Measurements from ENCODE around the gene NYAP2. TPM values are rescaled to one million over a fixed set of nuclear protein-coding genes. Genes with fewer than 3 reads are reported as not detected.
A peak's percentile ranks its signal among the peaks of the same experiment; 100 is the strongest.

NYAP2 gene
- total RNA-seq, 1 donor from 2014 or later, result 0.14 TPM

DNA sequence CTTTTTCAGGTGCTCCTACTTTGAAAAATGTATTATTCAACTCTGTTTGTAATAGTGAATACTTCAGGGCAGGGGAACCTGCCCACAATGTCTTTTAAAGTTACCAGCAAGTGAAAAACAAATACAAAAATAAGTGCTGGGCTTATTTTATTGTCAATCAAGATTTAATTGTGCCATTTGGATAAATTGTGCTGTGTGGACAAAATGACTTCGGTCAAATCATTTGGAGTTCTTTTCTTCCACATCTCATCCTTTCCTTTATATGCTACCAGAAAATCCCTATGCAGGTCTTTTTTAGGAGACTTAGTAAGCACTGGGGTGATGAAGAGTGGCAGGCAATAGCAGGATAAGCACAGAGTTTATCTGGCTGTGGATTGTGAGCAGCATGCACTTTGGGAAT is 63.9 kb downstream of the NYAP2 start:
- no peaks in the 10 kb centered on the region for H3K9me3 Mint-ChIP-seq (ENCODE audit: unreplicated experiment)

GRCh38 chr2:225464346-225465025 is 65.0 kb downstream of the NYAP2 start:
- no peak overlapping the region for H3K27ac Mint-ChIP-seq (ENCODE audit: unreplicated experiment)
- Histone ChIP-seq H3K9me3 (ENCODE audit: insufficient read depth, low read depth, low read length) (no peaks in the 10 kb centered on the region), H3K9ac (ENCODE audit: low read length) (no peak overlapping the region), H3K4me2 (ENCODE audit: low read length) (no peak overlapping the region), H2AFZ (ENCODE audit: low read depth, low read length) (no peak overlapping the region), H3K27ac (ENCODE audit: low read depth, low read length) (no peak overlapping the region), H3K4me3 (ENCODE audit: insufficient read depth, low read depth, low read length) (no peak overlapping the region), H4K20me1 (ENCODE audit: insufficient read depth, low read length) (no peaks in the 10 kb centered on the region), H3K79me2 (ENCODE audit: insufficient read depth, low read length) (no peaks in the 10 kb centered on the region), H3K27me3 (ENCODE audit: insufficient read depth, low read length) (no peaks in the 10 kb centered on the region), H3K4me1 (ENCODE audit: insufficient read depth, low read length) (no peaks in the 10 kb centered on the region), H3K36me3 (ENCODE audit: insufficient read depth, low read length) (no peaks in the 10 kb centered on the region)
- no peak for FAIRE-seq
- TF ChIP-seq CTCF (IDR thresholded peaks at IDR 0.05; ENCODE audit: insufficient read depth, low read depth, low read length) (no peak), EZH2 (IDR thresholded peaks at IDR 0.05; ENCODE audit: insufficient read depth, low read length) (no peak)
- H3K27me3 Mint-ChIP-seq (ENCODE audit: low read depth, unreplicated experiment), result no peaks in the 10 kb centered on the region
- H3K36me3 Mint-ChIP-seq (ENCODE audit: low read depth, unreplicated experiment), result no peaks in the 10 kb centered on the region
- H3K4me1 Mint-ChIP-seq (ENCODE audit: low read depth, unreplicated experiment), result peaks cover 30% of the 10 kb centered on the region
- H3K9me3 Mint-ChIP-seq (ENCODE audit: unreplicated experiment), result no peaks in the 10 kb centered on the region
- no peak overlapping the region for H3K4me3 Mint-ChIP-seq (ENCODE audit: unreplicated experiment)
- DNase-seq (ENCODE audit: low read depth), result no peak

More for the DNA sequence above, 63.9 kb downstream of the NYAP2 start:
- no peak for FAIRE-seq
- no peak overlapping the region for H3K9ac ChIP-seq (ENCODE audit: low read length)
- H3K4me1 Mint-ChIP-seq (ENCODE audit: low read depth, unreplicated experiment), result peaks cover 25% of the 10 kb centered on the region
- no peaks in the 10 kb centered on the region for H3K4me1 ChIP-seq (ENCODE audit: insufficient read depth, low read length)
- no peak overlapping the region for H3K4me3 Mint-ChIP-seq (ENCODE audit: unreplicated experiment)
- peak overlapping the region; percentile 62 for H3K27ac Mint-ChIP-seq (ENCODE audit: unreplicated experiment)
- no peak overlapping the region for H3K27ac ChIP-seq (ENCODE audit: low read depth, low read length)
- no peak overlapping the region for H3K4me3 ChIP-seq (ENCODE audit: insufficient read depth, low read depth, low read length)
- H3K27me3 Mint-ChIP-seq (ENCODE audit: low read depth, unreplicated experiment), result no peaks in the 10 kb centered on the region
- H3K27me3 ChIP-seq (ENCODE audit: insufficient read depth, low read length), result no peaks in the 10 kb centered on the region
- TF ChIP-seq EZH2 (IDR thresholded peaks at IDR 0.05; ENCODE audit: insufficient read depth, low read length), result no peak
- no peak for TF ChIP-seq CTCF (IDR thresholded peaks at IDR 0.05; ENCODE audit: insufficient read depth, low read depth, low read length)
- DNase-seq (ENCODE audit: low read depth), result no peak
- no peak overlapping the region for H3K4me2 ChIP-seq (ENCODE audit: low read length)
- no peak overlapping the region for H2AFZ ChIP-seq (ENCODE audit: low read depth, low read length)
- no peaks in the 10 kb centered on the region for H4K20me1 ChIP-seq (ENCODE audit: insufficient read depth, low read length)
- H3K36me3 ChIP-seq (ENCODE audit: insufficient read depth, low read length), result no peaks in the 10 kb centered on the region
- H3K9me3 ChIP-seq (ENCODE audit: insufficient read depth, low read depth, low read length), result no peaks in the 10 kb centered on the region
- H3K36me3 Mint-ChIP-seq (ENCODE audit: low read depth, unreplicated experiment), result no peaks in the 10 kb centered on the region
- H3K79me2 ChIP-seq (ENCODE audit: insufficient read depth, low read length), result no peaks in the 10 kb centered on the region

GRCh38 chr2:225465827-225466226 is 66.3 kb downstream of the NYAP2 start:
- H3K9me3 ChIP-seq (ENCODE audit: insufficient read depth, low read depth, low read length), result no peaks in the 10 kb centered on the region
- H3K36me3 ChIP-seq (ENCODE audit: insufficient read depth, low read length), result no peaks in the 10 kb centered on the region
- no peaks in the 10 kb centered on the region for H3K27me3 ChIP-seq (ENCODE audit: insufficient read depth, low read length)
- H3K4me3 Mint-ChIP-seq (ENCODE audit: unreplicated experiment), result no peak overlapping the region
- H3K4me1 Mint-ChIP-seq (ENCODE audit: low read depth, unreplicated experiment), result peaks cover 30% of the 10 kb centered on the region
- H3K4me2 ChIP-seq (ENCODE audit: low read length), result no peak overlapping the region
- H3K4me3 ChIP-seq (ENCODE audit: insufficient read depth, low read depth, low read length), result no peak overlapping the region
- no peak overlapping the region for H3K27ac Mint-ChIP-seq (ENCODE audit: unreplicated experiment)
- H3K4me1 ChIP-seq (ENCODE audit: insufficient read depth, low read length), result no peaks in the 10 kb centered on the region
- H3K27ac ChIP-seq (ENCODE audit: low read depth, low read length), result no peak overlapping the region
- no peaks in the 10 kb centered on the region for H4K20me1 ChIP-seq (ENCODE audit: insufficient read depth, low read length)
- H3K9ac ChIP-seq (ENCODE audit: low read length), result no peak overlapping the region
- no peak for TF ChIP-seq CTCF (IDR thresholded peaks at IDR 0.05; ENCODE audit: insufficient read depth, low read depth, low read length)
- no peak for TF ChIP-seq EZH2 (IDR thresholded peaks at IDR 0.05; ENCODE audit: insufficient read depth, low read length)
- H3K9me3 Mint-ChIP-seq (ENCODE audit: unreplicated experiment), result no peaks in the 10 kb centered on the region
- DNase-seq (ENCODE audit: low read depth), result no peak
- H3K27me3 Mint-ChIP-seq (ENCODE audit: low read depth, unreplicated experiment), result no peaks in the 10 kb centered on the region
- FAIRE-seq, result no peak
- H3K79me2 ChIP-seq (ENCODE audit: insufficient read depth, low read length), result no peaks in the 10 kb centered on the region
- no peaks in the 10 kb centered on the region for H3K36me3 Mint-ChIP-seq (ENCODE audit: low read depth, unreplicated experiment)
- no peak overlapping the region for H2AFZ ChIP-seq (ENCODE audit: low read depth, low read length)
